Peyer's patch (tissue), 4 donors: ENCODE results near the gene HPCAL1.

ENCODE experiments used
- CTCF ChIP-seq, 6 experiments: fragments of 450-650 bp in 4 of 6; fragments of 200-600 bp in 2 of 6; sonication (generic) in 1 of 6; IDR thresholded peaks; one replicate each; pipeline ENCODE4 v1.5.1; 2017 to 2019; ENCODE audit warnings: antibody characterized with exemption in 6 of 6, mild to moderate bottlenecking in 3 of 6, moderate library complexity in 1 of 6
- POLR2A ChIP-seq, 2 donors: fragments of 450-650 bp; IDR thresholded peaks; one replicate each; pipeline ENCODE4 v1.5.1; 2017; ENCODE audit warnings: antibody characterized with exemption in 2 of 2, mild to moderate bottlenecking in 2 of 2, moderate library complexity in 2 of 2

GRCh38 chr2:10370895-10371294 lies 68.2 kb downstream of the HPCAL1 start:
- TF ChIP-seq CTCF (IDR thresholded peaks at IDR 0.05) = no peak
- TF ChIP-seq POLR2A (IDR thresholded peaks at IDR 0.05) = no peak
